HEK293 (cell line): ENCODE data around the gene CDH24.
A peak's percentile ranks its signal among the peaks of the same experiment; 100 is the strongest.

ENCODE experiments used
- CTCF ChIA-PET: fragments of 350-600 bp; formaldehyde crosslinking; extraction: SDS; loops from one replicate; lab custom pipeline; 2021; ENCODE audit warnings: antibody characterized with exemption; lab: Yijun Ruan, JAX
- POLR2A ChIA-PET: fragments of 300-600 bp; formaldehyde crosslinking; extraction: SDS; loops from one replicate; lab custom pipeline; 2020; ENCODE audit warnings: antibody characterized with exemption, inconsistent platforms; lab: Yijun Ruan, JAX
- H3K27ac ChIP-seq: fragments of 200-500 bp; sonication (Bioruptor generic); 2 replicates; pipeline ENCODE4 v1.5.1; 2014; ENCODE audit warnings: low read depth, low read length, control low read depth, inconsistent platforms; ENCODE audit errors: extremely low read depth
- H3K36me3 ChIP-seq, 2 experiments: fragments of 200-500 bp in 1 of 2; sonication (Bioruptor generic) in 1 of 2; 1 replicate in 1 of 2; 2 replicates in 1 of 2; pipeline ENCODE4 v1.5.1; 2014 to 2017; ENCODE audit warnings: inconsistent platforms in 2 of 2, low read length in 2 of 2; ENCODE audit not compliant: control insufficient read depth in 2 of 2, insufficient read depth in 1 of 2
- H3K4me1 ChIP-seq: fragments of 200-500 bp; sonication (Bioruptor generic); 2 replicates; pipeline ENCODE4 v1.5.1; 2014; ENCODE audit warnings: mild to moderate bottlenecking, low read length, inconsistent platforms; ENCODE audit not compliant: control insufficient read depth, insufficient read depth
- H3K4me3 ChIP-seq: 2 replicates; pipeline ENCODE4 v1.5.1; 2011; ENCODE audit warnings: low read depth, mild to moderate bottlenecking, control low read depth, low read length, moderate library complexity
- H3K9me3 ChIP-seq: fragments of 200-500 bp; sonication (Bioruptor generic); 2 replicates; pipeline ENCODE4 v1.5.1; 2014; ENCODE audit warnings: low read depth, low read length, inconsistent platforms; ENCODE audit not compliant: control insufficient read depth, insufficient read depth
- ATF2 ChIP-seq: fragments of 450-650 bp; formaldehyde crosslinking; IDR thresholded peaks from 2 replicates; pipeline ENCODE4 v1.5.1; 2016; ENCODE audit warnings: missing biosample characterization, missing genetic modification characterization, low read depth
- ELK4 ChIP-seq: IDR thresholded peaks from 2 replicates; pipeline ENCODE4 v1.6.1; 2011; ENCODE audit warnings: mild to moderate bottlenecking, low read depth, low read length, borderline replicate concordance
- INSM2 ChIP-seq: fragments of 450-650 bp; formaldehyde crosslinking; IDR thresholded peaks from 2 replicates; pipeline ENCODE4 v1.5.1; 2016; ENCODE audit warnings: missing biosample characterization, missing genetic modification characterization
- PRDM2 ChIP-seq: fragments of 450-650 bp; formaldehyde crosslinking; IDR thresholded peaks from 2 replicates; pipeline ENCODE4 v1.5.1; 2016; ENCODE audit warnings: missing biosample characterization, missing genetic modification characterization, borderline replicate concordance
- SP7 ChIP-seq: fragments of 450-650 bp; formaldehyde crosslinking; IDR thresholded peaks from 2 replicates; pipeline ENCODE4 v1.5.1; 2016; ENCODE audit warnings: missing biosample characterization, missing genetic modification characterization
- TCF7L2 ChIP-seq: IDR thresholded peaks from 2 replicates; pipeline ENCODE4 v1.6.1; 2011; ENCODE audit warnings: low read depth, mild to moderate bottlenecking, inconsistent platforms, low read length, moderate library complexity, borderline replicate concordance
- ZBTB26 ChIP-seq: fragments of 450-650 bp; formaldehyde crosslinking; optimal IDR thresholded peaks from 2 replicates; pipeline ENCODE3; 2016; ENCODE audit warnings: missing biosample characterization, mild to moderate bottlenecking, missing genetic modification characterization
- ZFP37 ChIP-seq: fragments of 450-650 bp; formaldehyde crosslinking; IDR thresholded peaks from 2 replicates; pipeline ENCODE4 v1.5.1; 2016; ENCODE audit warnings: missing biosample characterization, missing genetic modification characterization
- ZNF157 ChIP-seq: fragments of 450-650 bp; formaldehyde crosslinking; IDR thresholded peaks from 2 replicates; pipeline ENCODE4 v1.5.1; 2016; ENCODE audit warnings: missing biosample characterization, missing genetic modification characterization
- ZNF18 ChIP-seq: fragments of 450-650 bp; formaldehyde crosslinking; IDR thresholded peaks from 2 replicates; pipeline ENCODE4 v1.5.1; 2016; ENCODE audit warnings: missing biosample characterization, missing genetic modification characterization
- ZNF600 ChIP-seq: fragments of 450-650 bp; formaldehyde crosslinking; IDR thresholded peaks from 2 replicates; pipeline ENCODE4 v1.5.1; 2016; ENCODE audit warnings: missing biosample characterization, missing genetic modification characterization
- ZNF626 ChIP-seq: fragments of 450-650 bp; sonication (Bioruptor Pico); formaldehyde crosslinking; IDR thresholded peaks from 2 replicates; pipeline ENCODE4 v1.5.1; 2018; ENCODE audit warnings: missing biosample characterization, missing genetic modification characterization, inconsistent platforms
- ZNF658 ChIP-seq: fragments of 450-650 bp; formaldehyde crosslinking; IDR thresholded peaks from 2 replicates; pipeline ENCODE4; 2016; ENCODE audit warnings: missing biosample characterization, missing genetic modification characterization
- ZNF692 ChIP-seq: fragments of 450-650 bp; formaldehyde crosslinking; IDR thresholded peaks from 2 replicates; pipeline ENCODE4 v1.5.1; 2016; ENCODE audit warnings: missing biosample characterization, missing genetic modification characterization
- ZNF707 ChIP-seq: fragments of 450-650 bp; formaldehyde crosslinking; IDR thresholded peaks from 2 replicates; pipeline ENCODE4 v1.5.1; 2016; ENCODE audit warnings: missing biosample characterization, missing genetic modification characterization
- ZNF747 ChIP-seq: fragments of 450-650 bp; formaldehyde crosslinking; IDR thresholded peaks from 2 replicates; pipeline ENCODE4 v1.5.1; 2016; ENCODE audit warnings: missing biosample characterization, missing genetic modification characterization
- ZNF776 ChIP-seq: fragments of 450-650 bp; formaldehyde crosslinking; IDR thresholded peaks from 2 replicates; pipeline ENCODE4 v1.5.0; 2017; ENCODE audit warnings: missing biosample characterization, missing genetic modification characterization, borderline replicate concordance
- ZNF777 ChIP-seq: fragments of 450-650 bp; formaldehyde crosslinking; IDR thresholded peaks from 2 replicates; pipeline ENCODE4 v1.5.1; 2017; ENCODE audit warnings: missing biosample characterization, missing genetic modification characterization, borderline replicate concordance

Gene CDH24

GRCh38 chr14:23035303-23036144 lies 21.8 kb downstream of the CDH24 start (continued):
- TF ChIP-seq INSM2 (no peak), ZNF157 (tag by site-specific recombination) (no peak), ZNF776 (tag by site-specific recombination) (no peak), SP7 (tag by site-specific recombination) (0 out of 2 replicates have a peak, but pooled peaks have one; percentile 3), TCF7L2 (no peak)
- TF ChIP-seq, all 188 proteins: peak for 5

- ChIA-PET CTCF (interaction anchor here (1.8 kb wide), 1 partner anchor 48 kb away, joined by 10 read pairs; no protein-coding TSS in a partner anchor), POLR2A (interaction anchor here (0.7 to 1.5 kb wide), 5 partner anchors 10 to 40 kb away, joined by 3 to 9 read pairs (median 3); no protein-coding TSS in a partner anchor)
- Histone ChIP-seq H3K4me3 (peak within 1 kb of the TSS; percentile 68), H3K9me3 (no peaks in the 10 kb centered on the region), H3K4me1 (no peaks in the 10 kb centered on the region), H3K27ac (peak within 1 kb of the TSS; percentile 89), H3K36me3 (peaks cover 24 to 33% of the 10 kb centered on the region in 2 experiments)
- TF ChIP-seq ZNF18 (tag by site-specific recombination) = no peak
- no peak for TF ChIP-seq ATF2
- no peak for TF ChIP-seq ZNF777 (tag by site-specific recombination)
- no peak; the same call in 1 of the 2 replicates for TF ChIP-seq ZNF692 (tag by site-specific recombination)
- TF ChIP-seq ZNF707 (tag by site-specific recombination) = no peak
- no peak for TF ChIP-seq ELK4
- no peak for TF ChIP-seq ZNF626 (tag by site-specific recombination)
- no peak for TF ChIP-seq ZFP37
- TF ChIP-seq ZNF747 (tag by site-specific recombination) = no peak
- no peak for TF ChIP-seq ZNF658 (tag by site-specific recombination)
- no peak for TF ChIP-seq PRDM2 (tag by site-specific recombination)
- TF ChIP-seq ZNF600 (tag by site-specific recombination) = peak; percentile 89
- TF ChIP-seq ZBTB26 (tag by site-specific recombination) = peak; percentile 34
- no peak for TF ChIP-seq SP7 (tag by site-specific recombination)
Measured at GRCh38 chr14:23034498-23035302, 22.6 kb downstream of the CDH24 start, which contains the start of gene PSMB5. Gene PSMB5 (minus strand): TSS chr14:23034900. CDS start chr14:23034881, 19 bp downstream.
